K562 (cell line): ENCODE measurements around the gene DDAH1. TPM values are rescaled to one million over a fixed set of nuclear protein-coding genes. Genes with fewer than 3 reads are reported as not detected.

Experiments used
- C11orf30 ChIP-seq: fragments of 450-650 bp; IDR thresholded peaks from 2 replicates; pipeline ENCODE4 v1.6.1; 2016; ENCODE audit warnings: low read depth, mild to moderate bottlenecking
- CHD7 ChIP-seq: fragments of 200-600 bp; sonication (generic); IDR thresholded peaks from one replicate; pipeline ENCODE4 v1.6.1; 2012; ENCODE audit warnings: mild to moderate bottlenecking, low read depth, low read length, inconsistent platforms
- ETV6 ChIP-seq, 3 experiments: fragments of 150-350 bp in 1 of 3; sonication (generic) in 1 of 3; formaldehyde crosslinking in 1 of 3; IDR thresholded peaks; 2 replicates each; pipeline versions ENCODE4 v1.6.1 to v1.8.0; 2014 to 2022; ENCODE audit warnings: borderline replicate concordance in 2 of 3, low read depth in 2 of 3, antibody characterized with exemption in 1 of 3, low read length in 1 of 3, mild to moderate bottlenecking in 1 of 3, missing genetic modification reagents in 1 of 3
- FOXP4 ChIP-seq: sonication (generic); formaldehyde crosslinking; IDR thresholded peaks from 2 replicates; pipeline ENCODE4 v1.8.0; 2022; ENCODE audit warnings: mild to moderate bottlenecking, missing genetic modification reagents, borderline replicate concordance
- SREBF1 ChIP-seq: fragments of 150-350 bp; IDR thresholded peaks from 2 replicates; pipeline ENCODE4 v1.6.1; 2014; ENCODE audit warnings: antibody characterized with exemption, low read depth, low read length, borderline replicate concordance
- polyA plus RNA-seq, 8 experiments: library from polyadenylated mRNA; depleted of rRNA in 4 of 8; stranded (reverse) in 5 of 8; unstranded in 3 of 8; fragments of >200 nt; fragmentation: Nextera tagmentation in 2 of 8; fragmentation: Illumina TruSeq in 1 of 8; extraction: Ambion mirVana in 2 of 8; extraction: Trizol in 1 of 8; gene quantifications; 2 replicates each; pipeline versions ENCODE4 v1.2.1 to v1.2.3, GENCODE V29; 2011 to 2014; ENCODE audit warnings: inconsistent platforms in 1 of 8, missing spikeins in 1 of 8
- total RNA-seq, 7 experiments: library from RNA; depleted of rRNA in 6 of 7; stranded (reverse); fragments of >200 nt in 6 of 7; fragmentation: Illumina TruSeq in 2 of 7; extraction: Trizol in 2 of 7; gene quantifications; 2 replicates each; pipeline versions ENCODE4 v1.2.1 to v1.2.3, GENCODE V29; 2011 to 2021; ENCODE audit warnings: low replicate concordance in 1 of 7
- TF ChIP-seq, protein P1 (sequence below): fragments of 250-450 bp; sonication (Bioruptor Pico); IDR thresholded peaks from 2 replicates; pipeline ENCODE4 v1.9.0; 2021; ENCODE audit warnings: mild to moderate bottlenecking
- TF ChIP-seq, protein P2 (sequence below): sonication (generic); formaldehyde crosslinking; IDR thresholded peaks from 2 replicates; pipeline ENCODE4 v1.8.1; 2022; ENCODE audit warnings: missing genetic modification reagents

DDAH1 gene
- total and polyA plus RNA-seq, 9 of the 15 experiments (the other 6 are each of a cell fraction or from before 2014, with no cell fraction given): 0.04 to 0.24 (median 0.10) TPM

DNA sequence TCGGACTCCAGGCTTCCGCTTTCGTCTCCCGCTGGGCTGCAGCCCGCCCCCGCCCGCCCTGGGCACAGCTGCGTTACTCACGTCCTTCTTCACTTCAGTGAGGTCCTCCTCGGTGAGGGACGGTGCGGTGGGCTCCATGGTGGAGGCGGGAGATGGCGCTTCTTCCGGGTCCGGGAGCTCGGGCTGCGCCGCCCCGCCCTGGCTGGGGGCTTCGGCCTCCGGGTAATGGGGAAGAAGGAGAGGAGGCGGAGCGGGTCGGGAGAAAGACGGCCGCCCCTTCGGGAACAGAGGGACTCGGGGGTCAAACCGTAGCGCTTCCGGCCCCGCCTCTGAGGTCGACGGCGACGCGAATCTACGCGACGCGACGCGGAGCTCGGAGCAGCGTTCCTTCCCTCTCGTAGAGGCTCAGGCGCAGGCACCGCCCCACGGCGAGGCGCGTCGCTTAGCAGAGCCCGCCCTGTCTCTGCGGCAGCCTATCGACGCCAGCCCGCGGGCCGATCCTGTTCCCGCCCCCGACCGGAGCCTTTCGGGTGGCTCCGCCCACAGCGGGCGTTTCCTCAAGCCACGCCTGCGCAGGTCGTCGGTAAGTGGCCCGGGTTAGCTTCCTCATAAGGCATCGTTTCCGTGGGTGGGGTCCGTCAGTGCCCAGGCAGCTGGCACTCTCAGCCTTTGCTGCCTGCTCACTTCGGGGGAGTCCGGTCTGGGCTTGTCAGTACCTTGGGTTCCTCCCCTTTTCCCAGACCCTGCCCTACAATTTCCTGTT lies 188.6 kb downstream of the DDAH1 start, which contains the start of gene BCL10 (continued):
- TF ChIP-seq CHD7 (no peak), FOXP4 (CRISPR knock-in tag) (no peak), C11orf30 (peak; percentile 80), ETV6 (IDR thresholded peaks at IDR 0.05; ENCODE audit: borderline replicate concordance in 1 of 2, low read depth in 2 of 2, low read length in 1 of 2) (no peak), ETV6 (CRISPR knock-in tag; IDR thresholded peaks at IDR 0.05; ENCODE audit: borderline replicate concordance) (no peak), SREBF1 (no peak)
- TF ChIP-seq, protein P1, sequence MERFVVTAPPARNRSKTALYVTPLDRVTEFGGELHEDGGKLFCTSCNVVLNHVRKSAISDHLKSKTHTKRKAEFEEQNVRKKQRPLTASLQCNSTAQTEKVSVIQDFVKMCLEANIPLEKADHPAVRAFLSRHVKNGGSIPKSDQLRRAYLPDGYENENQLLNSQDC (CRISPR knock-in tag): no peak
- TF ChIP-seq, protein P2, sequence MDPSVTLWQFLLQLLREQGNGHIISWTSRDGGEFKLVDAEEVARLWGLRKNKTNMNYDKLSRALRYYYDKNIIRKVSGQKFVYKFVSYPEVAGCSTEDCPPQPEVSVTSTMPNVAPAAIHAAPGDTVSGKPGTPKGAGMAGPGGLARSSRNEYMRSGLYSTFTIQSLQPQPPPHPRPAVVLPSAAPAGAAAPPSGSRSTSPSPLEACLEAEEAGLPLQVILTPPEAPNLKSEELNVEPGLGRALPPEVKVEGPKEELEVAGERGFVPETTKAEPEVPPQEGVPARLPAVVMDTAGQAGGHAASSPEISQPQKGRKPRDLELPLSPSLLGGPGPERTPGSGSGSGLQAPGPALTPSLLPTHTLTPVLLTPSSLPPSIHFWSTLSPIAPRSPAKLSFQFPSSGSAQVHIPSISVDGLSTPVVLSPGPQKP: no peak
